SIG-M5 (cell line): ENCODE results near the gene CCDC89.

Experiments used
- DNase-seq: peaks from one replicate; lab custom pipeline; 2025; lab: John Stamatoyannopoulos, UW

The CCDC89 gene

GRCh38 chr11:85685820-85686459, at the start of gene CCDC89:
Gene CCDC89 (minus strand): TSS chr11:85686195. CDS start chr11:85686130, 65 bp downstream.
- DNase-seq: no peak

GRCh38 chr11:85732965-85733364, 47.0 kb upstream of the CCDC89 start:
- DNase-seq: no peak

GRCh38 chr11:85726381-85726780, 40.4 kb upstream of the CCDC89 start:
- DNase-seq: no peak

GRCh38 chr11:85725510-85726258, 39.7 kb upstream of the CCDC89 start:
- no peak for DNase-seq

- DNase-seq: no peak
These were observed 38.9 kb upstream of the CCDC89 start for GRCh38 chr11:85724748-85725465.

- no peak for DNase-seq
These were observed 37.1 kb upstream of the CCDC89 start for GRCh38 chr11:85723088-85723487.

- DNase-seq: no peak
These were observed 35.2 kb upstream of the CCDC89 start for GRCh38 chr11:85721191-85721590.

- no peak for DNase-seq
These were observed 33.2 kb upstream of the CCDC89 start for GRCh38 chr11:85718991-85719807.

- no peak for DNase-seq
These were observed 32.3 kb upstream of the CCDC89 start for GRCh38 chr11:85718126-85718943.

GRCh38 chr11:85717429-85717828, 31.4 kb upstream of the CCDC89 start:
- DNase-seq: no peak

- no peak for DNase-seq
These were observed 27.0 kb upstream of the CCDC89 start for GRCh38 chr11:85712953-85713352.

GRCh38 chr11:85710917-85711316, 24.9 kb upstream of the CCDC89 start:
- DNase-seq: no peak

GRCh38 chr11:85709941-85710702, 24.1 kb upstream of the CCDC89 start:
- DNase-seq: no peak

GRCh38 chr11:85705800-85706199, 19.8 kb upstream of the CCDC89 start:
- DNase-seq: no peak

GRCh38 chr11:85704967-85705366, 19.0 kb upstream of the CCDC89 start:
- no peak for DNase-seq

GRCh38 chr11:85699957-85700741, 14.2 kb upstream of the CCDC89 start:
- no peak for DNase-seq

GRCh38 chr11:85698195-85698594, 12.2 kb upstream of the CCDC89 start:
- DNase-seq: no peak

GRCh38 chr11:85697747-85698146, 11.8 kb upstream of the CCDC89 start:
- no peak for DNase-seq

- DNase-seq: no peak
These were observed 9.6 kb upstream of the CCDC89 start for GRCh38 chr11:85695546-85695945.
